GM12873 (cell line): ENCODE measurements around the gene LRCOL1.
A peak's percentile ranks its signal among the peaks of the same experiment; 100 is the strongest.

Experiments used
- TF ChIP-seq, protein P1 (sequence below): IDR thresholded peaks from 2 replicates; pipeline ENCODE4 v1.5.1; 2012; ENCODE audit warnings: low read depth, mild to moderate bottlenecking, moderate library complexity, low read length, control low read depth; ENCODE audit not compliant: insufficient read depth; ENCODE audit errors: missing control alignments

Gene LRCOL1

DNA sequence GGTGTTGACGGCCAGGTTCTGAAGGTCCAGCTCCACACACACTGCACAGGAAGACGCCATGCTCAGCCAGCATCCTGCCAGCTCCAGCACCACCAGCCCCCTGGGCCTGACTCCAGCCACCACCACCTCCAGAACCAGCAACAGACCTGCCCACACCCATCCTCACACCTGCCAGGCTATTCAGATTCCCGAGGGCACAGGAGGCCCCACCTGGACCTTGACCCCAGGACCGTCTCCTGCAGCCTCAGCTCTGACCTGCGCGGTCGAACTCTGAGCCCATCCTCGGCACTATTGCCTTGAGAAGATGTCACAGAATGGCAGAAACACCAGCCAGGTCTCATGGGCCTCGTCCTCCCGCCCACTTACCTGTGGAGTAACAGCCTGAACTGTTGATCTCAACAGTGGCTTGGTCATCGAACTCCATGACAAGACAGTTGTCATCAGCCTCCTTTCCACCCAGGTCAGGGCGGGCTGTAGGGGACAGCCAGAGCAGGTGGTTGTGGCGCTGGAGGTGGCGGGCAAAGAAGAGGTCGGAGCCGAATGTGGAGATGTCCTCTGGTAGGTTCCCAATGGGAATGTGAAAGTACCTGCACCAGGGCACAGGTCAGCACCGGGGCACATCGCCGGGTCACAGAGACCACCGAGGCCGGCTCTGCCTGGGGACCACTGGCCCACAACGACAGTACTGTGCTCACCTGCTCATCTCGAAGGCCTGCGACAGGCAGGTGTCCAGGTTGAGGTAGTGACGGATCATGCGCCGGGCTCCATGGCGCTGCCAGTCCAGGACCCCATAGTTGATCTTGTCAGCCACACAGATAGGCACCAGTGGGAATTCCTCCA lies 31.6 kb upstream of the LRCOL1 start:
- TF ChIP-seq, protein P1, sequence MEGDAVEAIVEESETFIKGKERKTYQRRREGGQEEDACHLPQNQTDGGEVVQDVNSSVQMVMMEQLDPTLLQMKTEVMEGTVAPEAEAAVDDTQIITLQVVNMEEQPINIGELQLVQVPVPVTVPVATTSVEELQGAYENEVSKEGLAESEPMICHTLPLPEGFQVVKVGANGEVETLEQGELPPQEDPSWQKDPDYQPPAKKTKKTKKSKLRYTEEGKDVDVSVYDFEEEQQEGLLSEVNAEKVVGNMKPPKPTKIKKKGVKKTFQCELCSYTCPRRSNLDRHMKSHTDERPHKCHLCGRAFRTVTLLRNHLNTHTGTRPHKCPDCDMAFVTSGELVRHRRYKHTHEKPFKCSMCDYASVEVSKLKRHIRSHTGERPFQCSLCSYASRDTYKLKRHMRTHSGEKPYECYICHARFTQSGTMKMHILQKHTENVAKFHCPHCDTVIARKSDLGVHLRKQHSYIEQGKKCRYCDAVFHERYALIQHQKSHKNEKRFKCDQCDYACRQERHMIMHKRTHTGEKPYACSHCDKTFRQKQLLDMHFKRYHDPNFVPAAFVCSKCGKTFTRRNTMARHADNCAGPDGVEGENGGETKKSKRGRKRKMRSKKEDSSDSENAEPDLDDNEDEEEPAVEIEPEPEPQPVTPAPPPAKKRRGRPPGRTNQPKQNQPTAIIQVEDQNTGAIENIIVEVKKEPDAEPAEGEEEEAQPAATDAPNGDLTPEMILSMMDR, result no peak

DNA sequence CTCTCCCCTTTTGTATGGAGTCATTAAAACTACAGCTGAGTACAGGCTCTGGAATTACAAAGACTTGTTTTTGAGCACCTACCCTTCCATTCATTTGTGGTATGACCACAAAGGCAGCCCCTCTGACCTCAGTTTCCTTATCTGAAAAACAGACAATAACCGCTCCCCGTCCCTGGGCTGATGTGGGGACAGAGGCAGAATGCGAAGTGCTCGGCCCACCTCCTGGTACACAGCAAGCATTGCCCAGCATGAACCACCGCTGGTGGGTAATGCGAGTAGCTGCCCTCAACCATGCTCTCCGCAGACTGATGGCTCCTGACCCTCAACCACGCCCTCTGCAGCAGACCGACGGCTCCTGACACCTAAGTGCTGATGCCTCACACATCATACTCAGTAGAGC lies 30.6 kb upstream of the LRCOL1 start:
- TF ChIP-seq, protein P1, result no peak

DNA sequence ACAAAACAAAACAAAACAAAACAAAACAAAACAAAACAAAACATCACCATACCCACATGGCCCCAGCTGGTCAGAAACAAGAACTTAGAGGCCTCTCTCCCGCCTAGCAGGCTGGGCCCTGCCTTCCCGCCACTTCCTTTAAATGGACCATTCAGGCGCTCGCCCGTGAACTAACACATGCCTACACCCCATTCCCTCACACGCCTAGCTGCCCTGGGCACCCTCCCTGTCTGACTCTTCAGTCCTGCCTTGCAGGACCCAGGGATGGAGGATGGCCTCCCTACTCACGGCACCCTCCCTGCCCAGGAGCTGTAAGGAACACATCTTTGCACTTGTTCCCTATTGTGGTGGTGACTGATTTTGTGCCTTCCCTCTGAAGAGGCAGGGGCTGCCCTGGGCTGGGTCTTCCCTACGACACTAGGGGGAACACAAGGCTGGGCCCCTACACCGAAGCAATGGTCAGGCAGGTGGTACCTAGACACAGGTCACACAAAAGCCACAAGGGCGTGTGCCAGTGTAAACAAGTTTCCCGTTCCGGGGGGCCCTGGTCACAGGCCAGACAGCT lies 29.7 kb upstream of the LRCOL1 start:
- TF ChIP-seq, protein P1, result no peak

DNA sequence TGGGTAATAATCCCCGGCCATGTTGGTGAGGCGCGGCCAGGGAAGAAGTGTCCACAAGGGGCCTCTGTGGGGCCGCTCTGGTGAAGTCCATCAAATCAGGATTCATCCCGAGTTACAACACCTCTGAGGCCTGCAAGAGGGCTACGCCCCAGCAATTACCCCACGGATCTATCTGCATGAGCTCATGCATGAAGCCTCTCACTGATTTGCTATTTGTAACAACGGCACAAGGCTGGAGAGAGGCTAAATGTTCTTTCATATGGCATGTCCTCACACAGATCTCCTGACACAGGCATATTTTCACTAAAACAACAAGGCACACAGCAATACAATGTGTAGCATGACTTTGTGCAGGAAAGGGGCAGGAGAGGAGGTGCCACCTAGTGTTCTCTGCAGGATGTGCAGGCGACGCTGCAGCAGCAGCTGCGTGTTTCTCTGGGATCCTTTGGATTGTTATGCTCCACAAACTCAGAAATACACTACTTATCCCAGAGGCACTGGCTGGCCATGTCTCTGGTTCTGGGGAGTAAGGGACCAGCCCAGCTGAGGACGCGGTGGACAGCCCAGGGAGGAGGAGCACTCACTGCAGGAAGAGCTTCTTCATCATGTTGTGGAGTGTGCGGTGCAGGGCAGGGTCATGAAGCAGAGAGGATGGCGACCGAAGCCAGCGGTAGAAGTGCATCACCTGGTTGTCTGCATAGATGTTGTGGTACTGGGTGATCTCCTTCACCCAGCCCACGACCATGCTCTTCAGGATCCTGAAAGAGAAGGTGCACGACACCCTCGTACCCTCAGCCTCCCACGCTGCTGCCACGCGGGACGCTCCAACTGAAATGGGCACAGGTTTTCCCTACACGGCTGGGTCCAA lies 28.4 kb upstream of the LRCOL1 start:
- TF ChIP-seq, protein P1, result peak; percentile 87

DNA sequence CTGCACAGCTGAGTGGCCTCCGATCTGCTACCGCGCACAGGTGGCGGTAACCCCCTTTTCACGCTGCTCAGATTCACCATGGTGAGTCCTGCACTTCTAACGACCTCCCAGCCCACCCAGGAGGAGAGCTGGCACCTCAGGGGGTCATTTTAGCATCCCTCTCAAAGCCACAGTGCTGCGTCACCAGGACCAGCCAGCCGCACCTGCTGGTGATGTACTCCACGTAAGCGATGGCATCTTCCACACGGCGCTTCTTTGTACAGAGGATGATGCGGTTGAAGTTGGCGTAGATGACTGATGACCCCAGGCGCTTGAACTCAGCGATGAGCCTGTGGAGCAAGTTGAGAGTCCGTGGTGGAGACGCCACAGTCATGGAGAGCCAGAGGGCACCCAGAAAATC lies 27.4 kb upstream of the LRCOL1 start:
- TF ChIP-seq, protein P1, result no peak

DNA sequence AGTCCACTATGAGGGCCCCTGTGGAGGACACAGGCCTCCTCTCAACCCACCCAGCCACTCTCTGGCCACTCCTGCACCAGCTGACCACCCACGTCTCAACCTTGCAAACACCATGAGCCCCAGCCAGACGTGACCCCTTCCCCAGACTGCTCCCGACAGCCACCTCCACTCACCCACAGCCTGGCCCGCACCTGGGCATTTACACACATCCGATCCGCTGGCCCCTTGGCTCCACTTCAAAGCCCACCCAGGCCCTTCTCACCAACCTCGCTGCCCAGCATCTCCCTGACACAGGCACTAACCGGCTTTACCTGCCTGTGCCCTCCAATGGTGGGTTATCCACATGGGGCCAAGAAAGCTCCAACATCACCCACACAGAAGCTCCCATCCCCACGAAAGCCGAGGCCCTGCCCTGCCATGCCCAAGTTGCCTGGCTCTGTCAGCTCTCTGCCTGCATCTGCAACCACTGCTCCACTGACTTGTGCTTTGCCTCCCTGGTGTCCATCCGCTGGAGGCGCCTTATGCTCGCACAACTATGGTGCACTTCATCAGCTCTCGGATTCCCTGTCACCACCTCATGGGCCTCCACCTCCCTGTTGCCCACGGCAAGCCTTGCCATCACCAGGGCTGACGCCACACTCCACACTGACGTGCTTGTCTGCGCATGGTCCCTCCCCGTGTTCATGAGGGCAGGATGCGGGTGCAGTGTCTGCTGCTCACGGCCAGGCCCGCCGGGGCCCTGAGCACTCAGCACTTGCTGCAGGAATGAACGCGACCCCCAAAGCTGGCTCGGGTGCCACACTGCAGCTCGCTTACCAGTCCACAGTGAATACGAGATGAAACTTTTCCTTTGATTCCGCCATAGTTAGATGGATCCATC lies 24.9 kb upstream of the LRCOL1 start:
- TF ChIP-seq, protein P1, result no peak
